HepG2 (cell line): ENCODE measurements around the gene GRK3.

Source experiments
- CTCF ChIP-seq: sonication (generic); formaldehyde crosslinking; IDR thresholded peaks from 2 replicates; pipeline ENCODE4 v1.5.0; 2020; ENCODE audit warnings: mild to moderate bottlenecking, missing genetic modification reagents, moderate library complexity
- EEA1 ChIP-seq: sonication (generic); formaldehyde crosslinking; IDR thresholded peaks from 2 replicates; pipeline ENCODE4 v1.5.1; 2020; ENCODE audit warnings: mild to moderate bottlenecking, missing genetic modification reagents, borderline replicate concordance
- ELK4 ChIP-seq: sonication (generic); formaldehyde crosslinking; IDR thresholded peaks from 2 replicates; pipeline ENCODE4 v1.9.0; 2021; ENCODE audit warnings: missing genetic modification reagents, borderline replicate concordance
- HNF4G ChIP-seq, 2 experiments: sonication (generic) in 1 of 2; formaldehyde crosslinking in 1 of 2; IDR thresholded peaks; 2 replicates each; pipeline versions ENCODE4 v1.4.0 to v1.6.1; 2011 to 2020; ENCODE audit warnings: borderline replicate concordance in 2 of 2, low read depth in 2 of 2, mild to moderate bottlenecking in 2 of 2, low read length in 1 of 2, missing genetic modification reagents in 1 of 2, moderate library complexity in 1 of 2
- POLR2AphosphoS5 ChIP-seq: IDR thresholded peaks from 2 replicates; pipeline ENCODE4 v1.6.1; 2012; ENCODE audit warnings: low read depth, low read length
- ZKSCAN1 ChIP-seq: fragments of 150-350 bp; IDR thresholded peaks from 2 replicates; pipeline ENCODE4 v1.6.1; 2014; ENCODE audit warnings: low read length

GRCh38 chr22:25658633-25659032, 94.2 kb downstream of the GRK3 start:
- TF ChIP-seq ZKSCAN1 (no peak), CTCF (CRISPR knock-in tag) (no peak), POLR2AphosphoS5 (no peak), EEA1 (CRISPR knock-in tag) (no peak), HNF4G (IDR thresholded peaks at IDR 0.05; ENCODE audit: borderline replicate concordance, low read depth, low read length) (no peak), HNF4G (CRISPR knock-in tag; IDR thresholded peaks at IDR 0.05; ENCODE audit: borderline replicate concordance, low read depth) (no peak), ELK4 (CRISPR knock-in tag) (no peak)
